ENCODE data around the gene HEATR3. TPM values are rescaled to one million over a fixed set of nuclear protein-coding genes. Genes with fewer than 3 reads are reported as not detected.

The HEATR3 gene
- total and polyA plus RNA-seq, 2 of the 13 experiments (the other 11 are each of a cell fraction or from before 2014, with no cell fraction given) = 22.4 to 52.4 TPM

DNA sequence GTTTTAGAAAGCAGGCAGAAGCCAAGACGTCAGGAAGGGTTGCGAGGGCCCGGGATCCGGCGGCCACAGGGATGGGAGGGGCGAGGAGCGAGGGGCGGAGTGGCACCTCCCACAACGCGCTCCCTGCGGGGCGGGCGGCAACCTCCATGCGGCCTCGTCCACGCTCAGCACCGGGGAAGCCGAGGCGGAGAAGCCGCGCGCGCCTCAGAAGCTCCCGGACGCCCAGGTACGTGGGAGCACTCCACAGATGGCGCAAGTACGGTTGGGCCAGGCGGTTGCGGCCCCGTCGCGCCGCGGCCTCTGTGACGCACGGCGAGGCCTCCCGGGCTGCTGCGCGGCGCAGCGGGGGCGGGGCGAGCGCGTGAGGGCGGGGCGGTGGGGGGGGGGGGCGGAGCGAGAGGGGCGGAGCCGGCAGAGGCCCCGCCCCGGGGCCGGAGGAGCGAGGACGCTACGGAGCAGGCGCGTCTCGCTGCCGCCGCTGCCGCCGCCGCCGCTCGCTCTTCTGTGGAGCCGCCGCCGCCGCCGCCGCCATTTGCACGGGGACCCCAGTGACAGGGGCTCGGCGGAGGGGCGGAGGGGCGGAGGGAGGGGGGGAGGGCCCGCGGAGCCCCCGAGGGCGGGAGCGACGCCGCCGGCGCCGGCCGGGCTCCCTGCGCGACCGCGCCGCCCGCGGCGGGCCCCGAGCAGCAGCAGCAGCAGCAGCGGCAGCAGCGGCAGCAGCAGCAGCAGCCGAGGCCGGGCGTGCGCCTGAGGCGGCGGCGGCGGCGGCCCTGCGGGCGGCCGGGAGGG is 87.2 kb downstream of the HEATR3 start, which contains the start of gene TENT4B (continued):
- TF ChIP-seq EP300 (IDR thresholded peaks at IDR 0.05; ENCODE audit: low read depth in 2 of 2, low read length in 2 of 2) = no peak
- peak; percentile 27; the same call in 1 of the 2 replicates for TF ChIP-seq EP300 (CRISPR knock-in tag; IDR thresholded peaks at IDR 0.05; ENCODE audit: borderline replicate concordance)
- TF ChIP-seq REPIN1 (CRISPR knock-in tag; IDR thresholded peaks at IDR 0.05; ENCODE audit: borderline replicate concordance, low read depth) = no peak; the same call in 1 of the 2 replicates
- peak; percentile 70; the same call in 1 of the 2 replicates for TF ChIP-seq ZNF556 (CRISPR knock-in tag; IDR thresholded peaks at IDR 0.05; ENCODE audit: borderline replicate concordance)
- TF ChIP-seq ZNF562 (CRISPR knock-in tag; IDR thresholded peaks at IDR 0.05; ENCODE audit: borderline replicate concordance) = no peak
- TF ChIP-seq, protein P1, sequence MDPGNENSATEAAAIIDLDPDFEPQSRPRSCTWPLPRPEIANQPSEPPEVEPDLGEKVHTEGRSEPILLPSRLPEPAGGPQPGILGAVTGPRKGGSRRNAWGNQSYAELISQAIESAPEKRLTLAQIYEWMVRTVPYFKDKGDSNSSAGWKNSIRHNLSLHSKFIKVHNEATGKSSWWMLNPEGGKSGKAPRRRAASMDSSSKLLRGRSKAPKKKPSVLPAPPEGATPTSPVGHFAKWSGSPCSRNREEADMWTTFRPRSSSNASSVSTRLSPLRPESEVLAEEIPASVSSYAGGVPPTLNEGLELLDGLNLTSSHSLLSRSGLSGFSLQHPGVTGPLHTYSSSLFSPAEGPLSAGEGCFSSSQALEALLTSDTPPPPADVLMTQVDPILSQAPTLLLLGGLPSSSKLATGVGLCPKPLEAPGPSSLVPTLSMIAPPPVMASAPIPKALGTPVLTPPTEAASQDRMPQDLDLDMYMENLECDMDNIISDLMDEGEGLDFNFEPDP (CRISPR knock-in tag; conservative IDR thresholded peaks at IDR 0.05) = no peak
- no peak for TF ChIP-seq ZNF713 (CRISPR knock-in tag; IDR thresholded peaks at IDR 0.05)
- TF ChIP-seq POGZ (CRISPR knock-in tag; IDR thresholded peaks at IDR 0.05) = peak; percentile 86
- TF ChIP-seq, protein P2, sequence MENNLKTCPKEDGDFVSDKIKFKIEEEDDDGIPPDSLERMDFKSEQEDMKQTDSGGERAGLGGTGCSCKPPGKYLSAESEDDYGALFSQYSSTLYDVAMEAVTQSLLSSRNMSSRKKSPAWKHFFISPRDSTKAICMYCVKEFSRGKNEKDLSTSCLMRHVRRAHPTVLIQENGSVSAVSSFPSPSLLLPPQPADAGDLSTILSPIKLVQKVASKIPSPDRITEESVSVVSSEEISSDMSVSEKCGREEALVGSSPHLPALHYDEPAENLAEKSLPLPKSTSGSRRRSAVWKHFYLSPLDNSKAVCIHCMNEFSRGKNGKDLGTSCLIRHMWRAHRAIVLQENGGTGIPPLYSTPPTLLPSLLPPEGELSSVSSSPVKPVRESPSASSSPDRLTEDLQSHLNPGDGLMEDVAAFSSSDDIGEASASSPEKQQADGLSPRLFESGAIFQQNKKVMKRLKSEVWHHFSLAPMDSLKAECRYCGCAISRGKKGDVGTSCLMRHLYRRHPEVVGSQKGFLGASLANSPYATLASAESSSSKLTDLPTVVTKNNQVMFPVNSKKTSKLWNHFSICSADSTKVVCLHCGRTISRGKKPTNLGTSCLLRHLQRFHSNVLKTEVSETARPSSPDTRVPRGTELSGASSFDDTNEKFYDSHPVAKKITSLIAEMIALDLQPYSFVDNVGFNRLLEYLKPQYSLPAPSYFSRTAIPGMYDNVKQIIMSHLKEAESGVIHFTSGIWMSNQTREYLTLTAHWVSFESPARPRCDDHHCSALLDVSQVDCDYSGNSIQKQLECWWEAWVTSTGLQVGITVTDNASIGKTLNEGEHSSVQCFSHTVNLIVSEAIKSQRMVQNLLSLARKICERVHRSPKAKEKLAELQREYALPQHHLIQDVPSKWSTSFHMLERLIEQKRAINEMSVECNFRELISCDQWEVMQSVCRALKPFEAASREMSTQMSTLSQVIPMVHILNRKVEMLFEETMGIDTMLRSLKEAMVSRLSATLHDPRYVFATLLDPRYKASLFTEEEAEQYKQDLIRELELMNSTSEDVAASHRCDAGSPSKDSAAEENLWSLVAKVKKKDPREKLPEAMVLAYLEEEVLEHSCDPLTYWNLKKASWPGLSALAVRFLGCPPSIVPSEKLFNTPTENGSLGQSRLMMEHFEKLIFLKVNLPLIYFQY (CRISPR knock-in tag; IDR thresholded peaks at IDR 0.05; ENCODE audit: borderline replicate concordance) = peak; percentile 69; the same call in 1 of the 2 replicates
- TF ChIP-seq, protein P3, sequence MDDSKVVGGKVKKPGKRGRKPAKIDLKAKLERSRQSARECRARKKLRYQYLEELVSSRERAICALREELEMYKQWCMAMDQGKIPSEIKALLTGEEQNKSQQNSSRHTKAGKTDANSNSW (CRISPR knock-in tag; IDR thresholded peaks at IDR 0.05; ENCODE audit: borderline replicate concordance) = peak; percentile 86; the same call in 1 of the 2 replicates
- TF ChIP-seq RFX1 (IDR thresholded peaks at IDR 0.05) = no peak
- TF ChIP-seq, protein P4, sequence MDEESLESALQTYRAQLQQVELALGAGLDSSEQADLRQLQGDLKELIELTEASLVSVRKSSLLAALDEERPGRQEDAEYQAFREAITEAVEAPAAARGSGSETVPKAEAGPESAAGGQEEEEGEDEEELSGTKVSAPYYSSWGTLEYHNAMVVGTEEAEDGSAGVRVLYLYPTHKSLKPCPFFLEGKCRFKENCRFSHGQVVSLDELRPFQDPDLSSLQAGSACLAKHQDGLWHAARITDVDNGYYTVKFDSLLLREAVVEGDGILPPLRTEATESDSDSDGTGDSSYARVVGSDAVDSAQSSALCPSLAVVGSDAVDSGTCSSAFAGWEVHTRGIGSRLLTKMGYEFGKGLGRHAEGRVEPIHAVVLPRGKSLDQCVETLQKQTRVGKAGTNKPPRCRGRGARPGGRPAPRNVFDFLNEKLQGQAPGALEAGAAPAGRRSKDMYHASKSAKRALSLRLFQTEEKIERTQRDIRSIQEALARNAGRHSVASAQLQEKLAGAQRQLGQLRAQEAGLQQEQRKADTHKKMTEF (CRISPR knock-in tag; IDR thresholded peaks at IDR 0.05) = peak; percentile 82; the same call in 1 of the 2 replicates
- TF ChIP-seq CBFB (CRISPR knock-in tag; IDR thresholded peaks at IDR 0.05) = peak; percentile 68; the same call in 1 of the 2 replicates
- no peak for TF ChIP-seq IKZF1 (IDR thresholded peaks at IDR 0.05)
- TF ChIP-seq ZNF781 (CRISPR knock-in tag; IDR thresholded peaks at IDR 0.05; ENCODE audit: borderline replicate concordance, not compliant biosample characterization) = peak; percentile 60
- no peak for TF ChIP-seq SMARCC2 (IDR thresholded peaks at IDR 0.05)
- TF ChIP-seq HIVEP1 (CRISPR knock-in tag; IDR thresholded peaks at IDR 0.05) = peak; percentile 54; the same call in 1 of the 2 replicates
- TF ChIP-seq, protein P5, sequence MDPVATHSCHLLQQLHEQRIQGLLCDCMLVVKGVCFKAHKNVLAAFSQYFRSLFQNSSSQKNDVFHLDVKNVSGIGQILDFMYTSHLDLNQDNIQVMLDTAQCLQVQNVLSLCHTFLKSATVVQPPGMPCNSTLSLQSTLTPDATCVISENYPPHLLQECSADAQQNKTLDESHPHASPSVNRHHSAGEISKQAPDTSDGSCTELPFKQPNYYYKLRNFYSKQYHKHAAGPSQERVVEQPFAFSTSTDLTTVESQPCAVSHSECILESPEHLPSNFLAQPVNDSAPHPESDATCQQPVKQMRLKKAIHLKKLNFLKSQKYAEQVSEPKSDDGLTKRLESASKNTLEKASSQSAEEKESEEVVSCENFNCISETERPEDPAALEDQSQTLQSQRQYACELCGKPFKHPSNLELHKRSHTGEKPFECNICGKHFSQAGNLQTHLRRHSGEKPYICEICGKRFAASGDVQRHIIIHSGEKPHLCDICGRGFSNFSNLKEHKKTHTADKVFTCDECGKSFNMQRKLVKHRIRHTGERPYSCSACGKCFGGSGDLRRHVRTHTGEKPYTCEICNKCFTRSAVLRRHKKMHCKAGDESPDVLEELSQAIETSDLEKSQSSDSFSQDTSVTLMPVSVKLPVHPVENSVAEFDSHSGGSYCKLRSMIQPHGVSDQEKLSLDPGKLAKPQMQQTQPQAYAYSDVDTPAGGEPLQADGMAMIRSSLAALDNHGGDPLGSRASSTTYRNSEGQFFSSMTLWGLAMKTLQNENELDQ (CRISPR knock-in tag; IDR thresholded peaks at IDR 0.05; ENCODE audit: borderline replicate concordance) = 0 out of 2 replicates have a peak, but pooled peaks have one; percentile 43
- TF ChIP-seq KLF13 (CRISPR knock-in tag; IDR thresholded peaks at IDR 0.05) = peak; percentile 92; the same call in 1 of the 2 replicates
- peak; percentile 80; the same call in 1 of the 2 replicates for TF ChIP-seq GZF1 (CRISPR knock-in tag; IDR thresholded peaks at IDR 0.05)

Data from HepG2 (cell line).